GM23248 (cell line): ENCODE data around the gene THOP1. TPM values are rescaled to one million over a fixed set of nuclear protein-coding genes. Genes with fewer than 3 reads are reported as not detected.

Experiments used
- DNase-seq: peaks from one replicate; pipeline ENCODE4 v3.0.0-alpha.2; 2015
- H2AFZ ChIP-seq: fragments of 200-600 bp; sonication (generic); 2 replicates; pipeline ENCODE4 v1.6.1; 2016; ENCODE audit warnings: antibody characterized with exemption
- H3F3A ChIP-seq: fragments of 200-600 bp; sonication (generic); 2 replicates; pipeline ENCODE4 v1.6.1; 2016; ENCODE audit warnings: mild to moderate bottlenecking, antibody characterized with exemption, mixed run types; ENCODE audit not compliant: insufficient read depth
- H3K27ac ChIP-seq: fragments of 200-600 bp; sonication (generic); 2 replicates; pipeline ENCODE4 v1.5.1; 2016; ENCODE audit warnings: mild to moderate bottlenecking
- H3K27me3 ChIP-seq: fragments of 200-600 bp; sonication (generic); replicated peaks from 2 replicates; pipeline ENCODE4 v1.6.1; 2016; ENCODE audit warnings: mild to moderate bottlenecking; ENCODE audit not compliant: insufficient read depth
- H3K36me3 ChIP-seq: fragments of 200-600 bp; sonication (generic); 2 replicates; pipeline ENCODE4 v1.6.1; 2016; ENCODE audit warnings: low read depth, mild to moderate bottlenecking
- H3K4me1 ChIP-seq: fragments of 200-600 bp; sonication (generic); 2 replicates; pipeline ENCODE4 v1.6.1; 2016; ENCODE audit warnings: mild to moderate bottlenecking; ENCODE audit not compliant: insufficient read depth
- H3K4me2 ChIP-seq: fragments of 200-600 bp; sonication (generic); one replicate; pipeline ENCODE4 v1.6.1; 2016; ENCODE audit warnings: mild to moderate bottlenecking; ENCODE audit not compliant: unreplicated experiment
- H3K4me3 ChIP-seq: fragments of 200-600 bp; sonication (generic); 2 replicates; pipeline ENCODE4 v1.5.1; 2016; ENCODE audit warnings: mild to moderate bottlenecking
- H3K79me2 ChIP-seq: fragments of 200-600 bp; sonication (generic); 2 replicates; pipeline ENCODE4 v1.6.1; 2016; ENCODE audit warnings: mild to moderate bottlenecking; ENCODE audit not compliant: insufficient read depth
- H3K9ac ChIP-seq: fragments of 200-600 bp; sonication (generic); 2 replicates; pipeline ENCODE4 v1.6.1; 2016; ENCODE audit warnings: mild to moderate bottlenecking
- H3K9me2 ChIP-seq: fragments of 200-600 bp; sonication (generic); 2 replicates; pipeline ENCODE4 v1.6.1; 2016; ENCODE audit warnings: mixed run types, mild to moderate bottlenecking, moderate library complexity; ENCODE audit not compliant: insufficient read depth
- H3K9me3 ChIP-seq: fragments of 200-600 bp; sonication (generic); one replicate; pipeline ENCODE4 v1.6.1; 2017; ENCODE audit warnings: low read depth
- H4K20me1 ChIP-seq: fragments of 200-600 bp; sonication (generic); 2 replicates; pipeline ENCODE4 v1.6.0; 2016; ENCODE audit not compliant: insufficient read depth
- EZH2 ChIP-seq: fragments of 200-600 bp; sonication (generic); IDR thresholded peaks from 2 replicates; pipeline ENCODE4 v1.6.1; 2018; ENCODE audit warnings: antibody characterized with exemption, mild to moderate bottlenecking; ENCODE audit not compliant: insufficient read depth, poor library complexity, severe bottlenecking
- EZH2phosphoT487 ChIP-seq: fragments of 200-600 bp; sonication (generic); IDR thresholded peaks from 2 replicates; pipeline ENCODE4 v1.6.1; 2018; ENCODE audit warnings: antibody characterized with exemption, moderate library complexity, mild to moderate bottlenecking, low read depth; ENCODE audit not compliant: insufficient read depth
- WGBS, 2 experiments: methylation state at CpG; one replicate each; pipeline ENCODE4 v1.1.6; 2015 to 2017; ENCODE audit warnings: low lambda C conversion rate in 2 of 2, low coverage in 1 of 2; ENCODE audit errors: missing lambda C conversion rate in 2 of 2; 5-methylcytosine and 5-hydroxymethylcytosine counted together
- in situ Hi-C: fragments of 300-500 bp; cut with MboI; formaldehyde crosslinking; loops from 2 replicates; pipeline ENCODE4 v1.15.0; 2020
- polyA plus RNA-seq: library from polyadenylated mRNA; unstranded; fragments of >200 nt; fragmentation: Nextera tagmentation; extraction: Ambion mirVana; gene quantifications from 2 replicates; pipeline ENCODE4 v1.2.1, GENCODE V29; 2016
- total RNA-seq: library from RNA; depleted of rRNA; stranded (reverse); fragments of >200 nt; shearing (Covaris generic); gene quantifications from 2 replicates; pipeline ENCODE4 v1.2.3, GENCODE V29; 2014

Gene THOP1
- total and polyA plus RNA-seq, 2 experiments from 2014 or later, result 64.8 to 136 TPM

DNA sequence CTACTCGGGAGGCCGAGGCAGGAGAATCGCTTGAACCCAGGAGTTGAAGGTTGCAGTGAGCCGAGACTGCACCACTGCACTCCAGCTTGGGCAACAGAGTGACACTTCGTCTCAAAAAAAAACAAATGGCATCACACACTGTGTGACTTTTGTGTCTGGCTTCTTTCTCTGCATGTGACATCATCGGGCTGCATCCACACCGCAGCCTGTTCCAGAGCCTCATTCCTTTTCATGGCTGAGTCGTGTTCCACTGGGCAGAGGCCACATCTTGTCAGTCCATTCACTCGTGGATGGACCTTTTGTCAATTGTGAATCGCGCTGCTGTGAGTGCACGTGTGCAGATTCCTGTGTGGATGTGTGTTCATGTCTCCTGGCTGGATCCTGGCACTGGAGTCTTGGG lies 8.3 kb downstream of the THOP1 start:
- peaks cover 16% of the 10 kb centered on the region for H3K79me2 ChIP-seq
- no peak for TF ChIP-seq EZH2
- TF ChIP-seq EZH2phosphoT487, result no peak
- WGBS, 2 experiments, result 94 to 96% methylated on average over 12 of the region's 12 CpGs
- H2AFZ ChIP-seq, result no peak overlapping the region
- no peak overlapping the region for H3K27ac ChIP-seq
- no peaks in the 10 kb centered on the region for H3F3A ChIP-seq
- in situ Hi-C loops, result no loop called here
- no peak for DNase-seq
- H3K27me3 ChIP-seq, result no peaks in the 10 kb centered on the region
- H4K20me1 ChIP-seq, result no peaks in the 10 kb centered on the region
- H3K4me2 ChIP-seq, result no peak overlapping the region
- H3K9ac ChIP-seq, result no peak overlapping the region
- no peak overlapping the region for H3K4me3 ChIP-seq
- H3K4me1 ChIP-seq, result no peaks in the 10 kb centered on the region
- no peaks in the 10 kb centered on the region for H3K9me2 ChIP-seq
- H3K9me3 ChIP-seq, result no peaks in the 10 kb centered on the region
- no peaks in the 10 kb centered on the region for H3K36me3 ChIP-seq

DNA sequence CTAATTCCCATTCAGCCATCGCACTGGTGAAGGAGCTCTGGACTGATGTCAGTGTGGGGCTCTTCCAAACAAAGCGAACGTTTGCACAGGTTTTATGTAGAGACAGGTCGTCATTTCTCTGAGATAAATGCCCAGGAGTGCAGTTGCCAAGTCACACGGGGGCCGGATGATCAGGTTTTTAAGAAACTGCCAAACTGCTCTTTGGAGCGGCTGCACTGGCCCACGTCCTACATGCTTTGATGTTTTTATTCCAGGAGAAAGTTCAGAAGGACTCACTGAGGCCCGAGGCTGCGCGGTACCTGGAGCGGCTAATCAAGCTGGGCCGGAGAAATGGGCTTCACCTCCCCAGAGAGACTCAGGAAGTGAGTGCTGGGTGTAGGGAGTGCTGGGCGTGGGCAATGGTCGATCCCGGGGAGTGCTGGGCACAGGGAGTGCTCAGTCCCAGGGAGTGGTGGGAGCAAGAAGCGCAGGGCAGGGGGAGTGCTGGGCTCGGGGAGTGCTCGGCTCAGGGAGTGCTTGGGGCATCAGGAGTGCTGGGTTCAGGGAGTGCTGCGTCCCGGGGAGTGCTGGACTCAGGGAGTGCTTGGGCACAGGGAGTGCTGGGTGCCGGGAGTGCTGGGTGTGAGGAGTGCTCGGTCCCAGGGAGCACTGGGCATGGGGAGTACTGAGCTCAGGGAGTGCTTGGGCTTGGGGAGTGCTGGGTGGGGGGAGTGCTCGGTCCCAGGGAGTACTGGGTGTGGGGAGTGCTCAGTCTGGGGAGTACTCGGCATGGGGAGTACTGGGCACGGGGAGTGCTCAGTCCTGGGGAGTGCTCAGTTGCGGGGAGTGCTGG lies 10.7 kb downstream of the THOP1 start:
- in situ Hi-C loops, result no loop called here
- no peaks in the 10 kb centered on the region; the same call in 1 of the 2 replicates for H3K79me2 ChIP-seq
- no peaks in the 10 kb centered on the region for H3K36me3 ChIP-seq
- no peak overlapping the region for H3K4me3 ChIP-seq
- no peak overlapping the region for H3K4me2 ChIP-seq
- no peak for DNase-seq
- TF ChIP-seq EZH2 (no peak), EZH2phosphoT487 (no peak)
- no peaks in the 10 kb centered on the region for H3K27me3 ChIP-seq
- no peaks in the 10 kb centered on the region for H3K4me1 ChIP-seq
- no peak overlapping the region for H3K9ac ChIP-seq
- H3K27ac ChIP-seq, result no peak overlapping the region
- no peaks in the 10 kb centered on the region for H4K20me1 ChIP-seq
- WGBS, 2 experiments, result 91 to 94% methylated on average over 21 to 27 of the region's 27 CpGs
- H3K9me3 ChIP-seq, result no peaks in the 10 kb centered on the region
- no peak overlapping the region for H2AFZ ChIP-seq
- H3K9me2 ChIP-seq, result no peaks in the 10 kb centered on the region
- no peaks in the 10 kb centered on the region for H3F3A ChIP-seq

DNA sequence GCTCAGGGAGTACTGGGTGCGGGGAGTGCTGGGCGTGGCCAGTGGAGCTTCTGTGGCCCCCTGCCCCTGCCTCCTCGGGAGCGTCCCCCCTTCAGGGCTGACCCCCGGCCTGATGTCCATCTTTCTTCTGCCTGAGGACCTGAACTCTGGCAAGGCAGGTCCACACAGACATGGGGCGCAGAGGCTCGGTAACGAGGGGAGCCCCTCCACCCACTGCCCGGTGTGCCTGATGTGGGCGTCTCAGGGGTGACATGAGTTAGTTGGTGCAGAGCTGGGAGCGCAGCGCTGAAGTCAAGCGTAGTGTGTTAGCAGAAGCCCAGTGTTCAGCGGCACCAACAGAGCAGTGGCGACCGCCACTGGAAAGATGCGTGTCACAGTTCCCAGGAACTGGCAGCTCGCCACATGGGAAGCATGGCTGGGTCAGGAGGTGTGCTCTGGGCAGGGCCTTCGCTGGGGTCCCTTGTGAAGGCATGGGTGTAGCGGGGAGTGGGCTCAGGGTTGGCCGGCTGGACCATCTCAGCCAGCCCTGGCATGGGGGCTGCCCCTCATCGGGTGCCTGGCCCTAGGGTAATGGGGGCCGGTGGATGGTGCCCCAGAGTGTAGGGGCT lies 11.5 kb downstream of the THOP1 start:
- Histone ChIP-seq H3K27ac (no peak overlapping the region), H3K9me3 (no peaks in the 10 kb centered on the region), H3F3A (no peaks in the 10 kb centered on the region), H3K4me1 (no peaks in the 10 kb centered on the region), H3K4me3 (no peak overlapping the region), H3K36me3 (no peaks in the 10 kb centered on the region), H3K4me2 (no peak overlapping the region), H2AFZ (no peak overlapping the region), H3K9me2 (no peaks in the 10 kb centered on the region), H4K20me1 (no peaks in the 10 kb centered on the region), H3K9ac (no peak overlapping the region), H3K79me2 (no peaks in the 10 kb centered on the region), H3K27me3 (no peaks in the 10 kb centered on the region)
- WGBS, 2 experiments, result 93 to 96% methylated on average over 18 to 23 of the region's 23 CpGs
- no peak for DNase-seq
- TF ChIP-seq EZH2 (no peak), EZH2phosphoT487 (no peak)
- in situ Hi-C loops, result no loop called here

DNA sequence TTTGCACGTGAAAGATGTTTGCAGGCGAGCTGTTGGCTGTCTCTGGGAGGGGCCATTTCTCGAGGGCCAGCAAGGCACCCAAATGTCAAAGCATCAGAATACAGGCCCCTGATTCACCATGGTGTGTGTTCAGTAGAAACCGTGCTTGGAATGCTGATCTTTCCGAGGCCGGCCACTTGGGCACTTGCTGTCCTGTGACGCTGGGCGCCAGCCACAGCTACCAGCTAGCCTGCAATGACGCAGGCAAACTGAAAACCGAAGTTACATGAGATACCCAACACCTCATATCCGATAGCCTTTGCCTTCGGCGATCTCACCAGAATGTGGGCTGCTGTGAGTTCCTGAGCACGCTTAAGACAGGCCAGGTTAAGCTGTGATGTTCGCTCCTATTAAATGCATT lies 12.0 kb downstream of the THOP1 start:
- no peak overlapping the region for H3K4me3 ChIP-seq
- WGBS, 2 experiments, result 92 to 95% methylated on average over 15 of the region's 15 CpGs
- H3F3A ChIP-seq, result no peaks in the 10 kb centered on the region
- H4K20me1 ChIP-seq, result no peaks in the 10 kb centered on the region
- DNase-seq, result no peak
- H3K36me3 ChIP-seq, result no peaks in the 10 kb centered on the region
- no peak overlapping the region for H2AFZ ChIP-seq
- no peaks in the 10 kb centered on the region for H3K9me2 ChIP-seq
- no peaks in the 10 kb centered on the region for H3K4me1 ChIP-seq
- H3K27me3 ChIP-seq, result no peaks in the 10 kb centered on the region
- in situ Hi-C loops, result no loop called here
- no peak for TF ChIP-seq EZH2phosphoT487
- TF ChIP-seq EZH2, result no peak
- H3K9me3 ChIP-seq, result no peaks in the 10 kb centered on the region
- H3K27ac ChIP-seq, result no peak overlapping the region
- no peak overlapping the region for H3K4me2 ChIP-seq
- no peak overlapping the region for H3K9ac ChIP-seq
- H3K79me2 ChIP-seq, result no peaks in the 10 kb centered on the region
